Measurements from ENCODE around the gene ATP8A2. TPM values are rescaled to one million over a fixed set of nuclear protein-coding genes. Genes with fewer than 3 reads are reported as not detected.

Gene ATP8A2
- total and polyA plus RNA-seq, 9 of the 15 experiments (the other 6 are each of a cell fraction or from before 2014, with no cell fraction given): under 0.01 to 0.33 (median 0.06) TPM; not detected in 4

- TF ChIP-seq HIVEP1 (CRISPR knock-in tag; IDR thresholded peaks at IDR 0.05) (no peak), MCM5 (IDR thresholded peaks at IDR 0.05; ENCODE audit: low read depth) (no peak), ZNF551 (CRISPR knock-in tag; IDR thresholded peaks at IDR 0.05) (no peak), ZNF395 (CRISPR knock-in tag; IDR thresholded peaks at IDR 0.05) (peak; percentile 95), FOXP4 (CRISPR knock-in tag; IDR thresholded peaks at IDR 0.05; ENCODE audit: borderline replicate concordance) (no peak), ASH1L (IDR thresholded peaks at IDR 0.05; ENCODE audit: borderline replicate concordance, low read depth, partially characterized antibody) (no peak), BACH1 (tag; IDR thresholded peaks at IDR 0.05) (0 out of 2 replicates have a peak, but pooled peaks have one; percentile 43), POLR2AphosphoS5 (IDR thresholded peaks at IDR 0.05; ENCODE audit: control insufficient read depth, insufficient read depth, low read depth, low read length) (peak; percentile 88), ZNF436 (CRISPR knock-in tag; IDR thresholded peaks at IDR 0.05) (no peak), U2AF2 (optimal IDR thresholded peaks at IDR 0.05; ENCODE audit: low read depth, low read length) (no peak), ADNP (tag; IDR thresholded peaks at IDR 0.05) (no peak), ZKSCAN1 (IDR thresholded peaks at IDR 0.05; ENCODE audit: low read depth, low read length) (no peak), BRD9 (IDR thresholded peaks at IDR 0.05; ENCODE audit: low read depth, partially characterized antibody) (peak; percentile 46), MEIS2 (IDR thresholded peaks at IDR 0.05; ENCODE audit: partially characterized antibody) (peak; percentile 90), FOXJ2 (tag; IDR thresholded peaks at IDR 0.05) (no peak), ZBTB33 (CRISPR knock-in tag; IDR thresholded peaks at IDR 0.05) (no peak), NFE2 (IDR thresholded peaks at IDR 0.05; ENCODE audit: low read depth) (peak; percentile 73)
- TF ChIP-seq, protein P1, sequence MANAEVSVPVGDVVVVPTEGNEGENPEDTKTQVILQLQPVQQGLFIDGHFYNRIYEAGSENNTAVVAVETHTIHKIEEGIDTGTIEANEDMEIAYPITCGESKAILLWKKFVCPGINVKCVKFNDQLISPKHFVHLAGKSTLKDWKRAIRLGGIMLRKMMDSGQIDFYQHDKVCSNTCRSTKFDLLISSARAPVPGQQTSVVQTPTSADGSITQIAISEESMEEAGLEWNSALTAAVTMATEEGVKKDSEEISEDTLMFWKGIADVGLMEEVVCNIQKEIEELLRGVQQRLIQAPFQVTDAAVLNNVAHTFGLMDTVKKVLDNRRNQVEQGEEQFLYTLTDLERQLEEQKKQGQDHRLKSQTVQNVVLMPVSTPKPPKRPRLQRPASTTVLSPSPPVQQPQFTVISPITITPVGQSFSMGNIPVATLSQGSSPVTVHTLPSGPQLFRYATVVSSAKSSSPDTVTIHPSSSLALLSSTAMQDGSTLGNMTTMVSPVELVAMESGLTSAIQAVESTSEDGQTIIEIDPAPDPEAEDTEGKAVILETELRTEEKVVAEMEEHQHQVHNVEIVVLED (CRISPR knock-in tag; IDR thresholded peaks at IDR 0.05): no peak
- TF ChIP-seq, protein P2, sequence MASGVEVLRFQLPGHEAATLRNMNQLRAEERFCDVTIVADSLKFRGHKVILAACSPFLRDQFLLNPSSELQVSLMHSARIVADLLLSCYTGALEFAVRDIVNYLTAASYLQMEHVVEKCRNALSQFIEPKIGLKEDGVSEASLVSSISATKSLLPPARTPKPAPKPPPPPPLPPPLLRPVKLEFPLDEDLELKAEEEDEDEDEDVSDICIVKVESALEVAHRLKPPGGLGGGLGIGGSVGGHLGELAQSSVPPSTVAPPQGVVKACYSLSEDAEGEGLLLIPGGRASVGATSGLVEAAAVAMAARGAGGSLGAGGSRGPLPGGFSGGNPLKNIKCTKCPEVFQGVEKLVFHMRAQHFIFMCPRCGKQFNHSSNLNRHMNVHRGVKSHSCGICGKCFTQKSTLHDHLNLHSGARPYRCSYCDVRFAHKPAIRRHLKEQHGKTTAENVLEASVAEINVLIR (CRISPR knock-in tag; IDR thresholded peaks at IDR 0.05): no peak
- TF ChIP-seq, protein P3, sequence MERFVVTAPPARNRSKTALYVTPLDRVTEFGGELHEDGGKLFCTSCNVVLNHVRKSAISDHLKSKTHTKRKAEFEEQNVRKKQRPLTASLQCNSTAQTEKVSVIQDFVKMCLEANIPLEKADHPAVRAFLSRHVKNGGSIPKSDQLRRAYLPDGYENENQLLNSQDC (CRISPR knock-in tag; IDR thresholded peaks at IDR 0.05): no peak
These were observed 19.5 kb upstream of the ATP8A2 start (continued) for GRCh38 chr13:25352230-25352629.

All from K562 (cell line).